ENCODE measurements around the gene OPHN1.

OPHN1 gene

DNA sequence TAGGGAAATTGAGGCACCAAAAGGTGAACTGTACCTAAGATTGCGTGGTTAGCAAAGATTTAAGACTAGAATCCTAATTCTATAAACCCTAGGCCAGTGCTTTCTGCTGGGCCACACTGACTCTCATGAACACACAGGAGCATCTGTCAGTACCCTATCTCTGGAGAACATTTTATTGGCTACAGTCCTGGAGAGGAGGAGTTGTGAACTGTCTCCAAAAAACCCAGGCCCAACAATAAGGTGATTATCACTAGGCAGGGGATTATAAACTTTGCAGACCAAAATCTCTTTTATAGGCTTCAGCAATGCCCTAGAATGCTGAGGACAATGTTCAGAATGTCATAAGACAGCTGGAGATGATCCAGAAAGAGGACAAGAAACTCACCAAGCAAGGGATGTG is 24.1 kb downstream of the OPHN1 start:
- Histone ChIP-seq H2AFZ (ENCODE audit: low read depth) (no peak overlapping the region), H3K36me3 (ENCODE audit: insufficient read depth) (no peaks in the 10 kb centered on the region), H3K4me3 (IDR thresholded peaks at IDR 0.05; ENCODE audit: insufficient read depth, low read depth, low read length) (no peak overlapping the region), H3K4me2 (no peak overlapping the region), H4K20me1 (ENCODE audit: insufficient read depth) (no peaks in the 10 kb centered on the region), H3K9ac (no peak overlapping the region), H3K27me3 (ENCODE audit: insufficient read depth, low read depth) (no peaks in the 10 kb centered on the region), H3K27ac (no peak overlapping the region), H3K4me1 (ENCODE audit: low read depth, poor library complexity, severe bottlenecking) (no peaks in the 10 kb centered on the region), H3K79me2 (ENCODE audit: insufficient read depth, low read depth) (no peaks in the 10 kb centered on the region)
- TF ChIP-seq, protein P1, sequence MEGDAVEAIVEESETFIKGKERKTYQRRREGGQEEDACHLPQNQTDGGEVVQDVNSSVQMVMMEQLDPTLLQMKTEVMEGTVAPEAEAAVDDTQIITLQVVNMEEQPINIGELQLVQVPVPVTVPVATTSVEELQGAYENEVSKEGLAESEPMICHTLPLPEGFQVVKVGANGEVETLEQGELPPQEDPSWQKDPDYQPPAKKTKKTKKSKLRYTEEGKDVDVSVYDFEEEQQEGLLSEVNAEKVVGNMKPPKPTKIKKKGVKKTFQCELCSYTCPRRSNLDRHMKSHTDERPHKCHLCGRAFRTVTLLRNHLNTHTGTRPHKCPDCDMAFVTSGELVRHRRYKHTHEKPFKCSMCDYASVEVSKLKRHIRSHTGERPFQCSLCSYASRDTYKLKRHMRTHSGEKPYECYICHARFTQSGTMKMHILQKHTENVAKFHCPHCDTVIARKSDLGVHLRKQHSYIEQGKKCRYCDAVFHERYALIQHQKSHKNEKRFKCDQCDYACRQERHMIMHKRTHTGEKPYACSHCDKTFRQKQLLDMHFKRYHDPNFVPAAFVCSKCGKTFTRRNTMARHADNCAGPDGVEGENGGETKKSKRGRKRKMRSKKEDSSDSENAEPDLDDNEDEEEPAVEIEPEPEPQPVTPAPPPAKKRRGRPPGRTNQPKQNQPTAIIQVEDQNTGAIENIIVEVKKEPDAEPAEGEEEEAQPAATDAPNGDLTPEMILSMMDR (conservative IDR thresholded peaks at IDR 0.05; ENCODE audit: low read depth, low read length) = no peak

DNA sequence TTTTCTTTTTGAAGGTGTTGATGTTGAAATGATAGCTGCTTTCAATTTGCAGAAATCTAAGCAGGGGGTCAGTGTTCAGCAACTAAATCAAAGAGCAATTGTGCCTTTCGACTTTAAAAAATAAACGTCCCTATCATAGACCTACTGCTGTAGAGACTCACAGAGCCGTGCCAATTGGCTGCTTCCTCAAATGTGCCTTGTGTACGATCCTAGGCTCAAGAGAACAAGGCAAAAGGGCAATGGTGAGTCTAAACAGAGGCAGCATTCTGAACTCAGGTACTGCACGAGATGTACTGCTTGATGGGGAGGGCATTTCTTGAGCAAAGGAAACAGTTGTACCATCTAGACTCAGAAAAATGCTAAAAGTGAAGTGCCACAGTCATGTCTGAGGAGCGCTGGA is 29.8 kb downstream of the OPHN1 start:
- no peaks in the 10 kb centered on the region for H3K4me1 ChIP-seq (ENCODE audit: low read depth, poor library complexity, severe bottlenecking)
- no peak overlapping the region for H3K4me3 ChIP-seq (IDR thresholded peaks at IDR 0.05; ENCODE audit: insufficient read depth, low read depth, low read length)
- H3K79me2 ChIP-seq (ENCODE audit: insufficient read depth, low read depth) = no peaks in the 10 kb centered on the region
- TF ChIP-seq, protein P1 (conservative IDR thresholded peaks at IDR 0.05; ENCODE audit: low read depth, low read length) = no peak
- H3K27ac ChIP-seq = no peak overlapping the region
- no peak overlapping the region for H2AFZ ChIP-seq (ENCODE audit: low read depth)
- H3K4me2 ChIP-seq = no peak overlapping the region
- no peak overlapping the region for H3K9ac ChIP-seq
- no peaks in the 10 kb centered on the region for H4K20me1 ChIP-seq (ENCODE audit: insufficient read depth)
- H3K27me3 ChIP-seq (ENCODE audit: insufficient read depth, low read depth) = no peaks in the 10 kb centered on the region
- no peaks in the 10 kb centered on the region for H3K36me3 ChIP-seq (ENCODE audit: insufficient read depth)

DNA sequence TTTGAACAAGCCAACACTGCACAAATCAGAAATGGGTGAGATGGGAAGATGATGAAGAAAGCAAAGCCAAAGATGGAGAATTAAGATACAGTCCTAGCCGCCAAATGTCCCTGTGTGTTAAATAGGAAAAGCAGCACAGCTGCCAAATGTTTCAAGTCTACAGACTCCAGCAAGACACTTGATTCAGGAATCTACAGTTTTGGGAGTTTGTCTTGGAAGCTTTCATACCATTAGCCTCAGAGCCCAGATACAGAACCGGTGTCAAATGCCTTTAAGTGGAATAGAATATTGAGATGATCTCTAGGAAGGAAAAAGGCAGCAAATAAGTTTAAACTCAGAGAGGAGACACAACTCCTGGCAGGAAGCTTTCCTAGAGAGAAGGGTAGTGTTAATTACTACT is 30.3 kb downstream of the OPHN1 start:
- H3K79me2 ChIP-seq (ENCODE audit: insufficient read depth, low read depth) = no peaks in the 10 kb centered on the region
- H3K27me3 ChIP-seq (ENCODE audit: insufficient read depth, low read depth) = no peaks in the 10 kb centered on the region
- no peaks in the 10 kb centered on the region for H4K20me1 ChIP-seq (ENCODE audit: insufficient read depth)

DNA sequence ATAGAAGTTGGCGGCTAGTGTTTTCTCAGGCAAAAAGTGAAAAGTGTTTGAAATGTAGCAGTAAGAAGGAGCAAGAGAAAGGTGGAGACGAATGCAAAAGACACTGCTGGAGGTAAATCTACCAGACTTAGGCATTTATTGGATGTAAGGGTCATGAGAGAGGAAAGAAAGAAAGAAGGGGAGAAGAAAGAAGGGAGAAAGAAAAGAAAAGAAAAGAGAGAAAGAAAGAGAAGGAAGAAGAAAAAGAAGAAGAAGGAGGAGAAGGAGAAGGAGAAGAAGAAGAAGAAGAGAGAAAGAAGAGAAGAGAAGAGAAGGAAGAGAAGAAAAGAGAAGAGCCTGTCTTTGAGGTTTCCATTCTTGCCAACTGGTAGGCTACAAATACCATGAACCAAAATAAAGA is 31.2 kb downstream of the OPHN1 start:
- no peak overlapping the region for H3K27ac ChIP-seq
- no peak overlapping the region for H3K4me3 ChIP-seq (IDR thresholded peaks at IDR 0.05; ENCODE audit: insufficient read depth, low read depth, low read length)
- no peak overlapping the region for H3K9ac ChIP-seq
- no peaks in the 10 kb centered on the region for H3K27me3 ChIP-seq (ENCODE audit: insufficient read depth, low read depth)
- H4K20me1 ChIP-seq (ENCODE audit: insufficient read depth) = no peaks in the 10 kb centered on the region
- H2AFZ ChIP-seq (ENCODE audit: low read depth) = no peak overlapping the region
- no peak overlapping the region for H3K4me2 ChIP-seq
- no peaks in the 10 kb centered on the region for H3K79me2 ChIP-seq (ENCODE audit: insufficient read depth, low read depth)
- no peaks in the 10 kb centered on the region for H3K4me1 ChIP-seq (ENCODE audit: low read depth, poor library complexity, severe bottlenecking)
- TF ChIP-seq, protein P1 (conservative IDR thresholded peaks at IDR 0.05; ENCODE audit: low read depth, low read length) = no peak
- no peaks in the 10 kb centered on the region for H3K36me3 ChIP-seq (ENCODE audit: insufficient read depth)

More for the DNA sequence above, 30.3 kb downstream of the OPHN1 start:
- Histone ChIP-seq H3K27ac (no peak overlapping the region), H2AFZ (ENCODE audit: low read depth) (no peak overlapping the region), H3K9ac (no peak overlapping the region), H3K36me3 (ENCODE audit: insufficient read depth) (no peaks in the 10 kb centered on the region), H3K4me3 (IDR thresholded peaks at IDR 0.05; ENCODE audit: insufficient read depth, low read depth, low read length) (no peak overlapping the region), H3K4me1 (ENCODE audit: low read depth, poor library complexity, severe bottlenecking) (no peaks in the 10 kb centered on the region), H3K4me2 (no peak overlapping the region)
- TF ChIP-seq, protein P1 (conservative IDR thresholded peaks at IDR 0.05; ENCODE audit: low read depth, low read length) = no peak
